SK-N-MC (cell line): ENCODE data around the gene PLEKHM2.

ENCODE experiments used
- EZH2 ChIP-seq: fragments of 200-600 bp; sonication (generic); IDR thresholded peaks from one replicate; pipeline ENCODE4 v1.6.1; 2017; ENCODE audit warnings: antibody characterized with exemption
- POLR2AphosphoS5 ChIP-seq: IDR thresholded peaks from 2 replicates; pipeline ENCODE4 v1.6.1; 2012; ENCODE audit warnings: mild to moderate bottlenecking, low read depth, low read length, borderline replicate concordance

- no peak for TF ChIP-seq EZH2
- TF ChIP-seq POLR2AphosphoS5: no peak
Measured at GRCh38 chr1:15738416-15739113, 54.4 kb downstream of the PLEKHM2 start.
